Hematopoietic multipotent progenitor cell treated with erythropoietin and hydrocortisone succinate and interleukin-3 and kit ligand, for 6 days (in vitro differentiated cells): ENCODE measurements around the gene EFNA5.

Experiments used
- DNase-seq: peaks from one replicate; pipeline ENCODE4 v3.0.0-alpha.2; 2015

EFNA5 gene

GRCh38 chr5:107670932-107671741 lies at the start of gene EFNA5:
EFNA5 (minus strand) TSS chr5:107670937.
- peak; percentile 23 for DNase-seq

GRCh38 chr5:107719034-107719606 lies 48.4 kb upstream of the EFNA5 start:
- no peak for DNase-seq

- no peak for DNase-seq
Observed at GRCh38 chr5:107717816-107718215, 47.1 kb upstream of the EFNA5 start.

- no peak for DNase-seq
Observed at GRCh38 chr5:107713228-107713627, 42.5 kb upstream of the EFNA5 start.

GRCh38 chr5:107712359-107712870 lies 41.7 kb upstream of the EFNA5 start:
- no peak for DNase-seq

GRCh38 chr5:107705402-107706014 lies 34.8 kb upstream of the EFNA5 start:
- no peak for DNase-seq

GRCh38 chr5:107704681-107705401 lies 34.1 kb upstream of the EFNA5 start:
- DNase-seq, result no peak

- no peak for DNase-seq
Observed at GRCh38 chr5:107700481-107700880, 29.7 kb upstream of the EFNA5 start.

- DNase-seq, result no peak
Observed at GRCh38 chr5:107699425-107699824, 28.7 kb upstream of the EFNA5 start.

- no peak for DNase-seq
Observed at GRCh38 chr5:107698286-107698685, 27.5 kb upstream of the EFNA5 start.

GRCh38 chr5:107696498-107696897 lies 25.8 kb upstream of the EFNA5 start:
- DNase-seq, result no peak

GRCh38 chr5:107696080-107696479 lies 25.3 kb upstream of the EFNA5 start:
- DNase-seq, result no peak

- DNase-seq, result no peak
Observed at GRCh38 chr5:107687937-107688336, 17.2 kb upstream of the EFNA5 start.

GRCh38 chr5:107687404-107687803 lies 16.7 kb upstream of the EFNA5 start:
- DNase-seq, result no peak

- DNase-seq, result no peak
Observed at GRCh38 chr5:107682533-107682932, 11.8 kb upstream of the EFNA5 start.

- DNase-seq, result no peak
Observed at GRCh38 chr5:107680799-107681198, 10.1 kb upstream of the EFNA5 start.

- DNase-seq, result no peak
Observed at GRCh38 chr5:107680099-107680498, 9.4 kb upstream of the EFNA5 start.

- no peak for DNase-seq
Observed at GRCh38 chr5:107676702-107677101, 6.0 kb upstream of the EFNA5 start.

GRCh38 chr5:107675201-107675600 lies 4.5 kb upstream of the EFNA5 start:
- DNase-seq, result no peak

GRCh38 chr5:107674655-107675054 lies 3.9 kb upstream of the EFNA5 start:
- no peak for DNase-seq

- peak; percentile 86 for DNase-seq
Observed at GRCh38 chr5:107673368-107674136, 2.8 kb upstream of the EFNA5 start.

GRCh38 chr5:107673039-107673367 lies 2.3 kb upstream of the EFNA5 start:
- DNase-seq, result no peak
